Vagina (tissue), 2 donors: ENCODE measurements around the gene AMIGO1.

Source experiments
- CTCF ChIP-seq, 3 experiments: fragments of 450-650 bp in 2 of 3; fragments of 200-600 bp in 1 of 3; sonication (generic) in 1 of 3; IDR thresholded peaks; one replicate each; pipeline ENCODE4 v1.5.1; 2017 to 2019; ENCODE audit warnings: antibody characterized with exemption in 3 of 3, mild to moderate bottlenecking in 2 of 3, moderate library complexity in 2 of 3
- POLR2AphosphoS5 ChIP-seq, 2 donors: sonication (generic); formaldehyde crosslinking; IDR thresholded peaks; one replicate each; pipeline ENCODE4 v1.9.0; 2017; ENCODE audit warnings: antibody characterized with exemption in 2 of 2, mild to moderate bottlenecking in 2 of 2, low read depth in 1 of 2; ENCODE audit not compliant: insufficient read depth in 1 of 2

DNA sequence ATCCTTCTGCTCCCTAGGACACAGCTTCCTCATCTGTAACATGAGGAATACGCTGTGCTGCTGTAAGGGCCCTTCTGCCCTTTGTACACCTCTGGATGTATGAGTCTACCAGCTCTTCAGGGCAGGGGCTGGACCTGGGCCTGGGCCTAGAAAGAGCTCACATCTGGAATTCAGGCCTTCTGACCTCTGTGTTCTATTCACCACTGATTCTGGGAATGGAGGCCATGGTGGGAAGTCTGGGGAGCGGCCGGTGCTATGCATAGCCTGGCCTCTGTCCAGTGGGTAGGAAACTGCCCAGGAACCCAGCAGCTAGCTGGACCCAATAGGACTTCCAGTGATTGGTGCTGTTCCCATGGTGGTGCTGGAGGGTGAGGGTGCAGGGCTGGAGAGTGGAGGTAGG, 19.2 kb upstream of the AMIGO1 start:
- no peak for TF ChIP-seq POLR2AphosphoS5 (IDR thresholded peaks at IDR 0.05; ENCODE audit: insufficient read depth in 1 of 2, low read depth in 1 of 2)
- TF ChIP-seq CTCF (IDR thresholded peaks at IDR 0.05) = no peak
